Gastroesophageal sphincter (tissue), 4 donors: ENCODE measurements around the gene B4GALNT2. TPM values are rescaled to one million over a fixed set of nuclear protein-coding genes. Genes with fewer than 3 reads are reported as not detected.

ENCODE experiments used
- ATAC-seq: fragments of 150-250 bp; one replicate; pipeline ENCODE4 v1.9.1; 2016; ENCODE audit warnings: mild to moderate bottlenecking, moderate library complexity
- H3K27ac ChIP-seq, 4 donors: fragments of 200-600 bp; sonication (generic) in 3 of 4; 1 replicate in 3 of 4; 2 replicates in 1 of 4; pipeline ENCODE4 v1.5.1; 2016 to 2019
- H3K27me3 ChIP-seq: fragments of 200-600 bp; sonication (generic); one replicate; pipeline ENCODE4 v1.5.1; 2019
- H3K36me3 ChIP-seq, 2 donors: fragments of 200-600 bp; sonication (generic); one replicate each; pipeline ENCODE4 v1.5.1; 2019; ENCODE audit warnings: control low read depth in 1 of 2
- H3K4me1 ChIP-seq, 3 donors: fragments of 200-600 bp; sonication (generic); 1 replicate in 2 of 3; 2 replicates in 1 of 3; pipeline ENCODE4 v1.5.1; 2016 to 2019; ENCODE audit warnings: control low read depth in 2 of 3
- H3K4me3 ChIP-seq, 2 donors: fragments of 200-600 bp; sonication (generic); one replicate each; pipeline ENCODE4 v1.5.1; 2019; ENCODE audit warnings: mild to moderate bottlenecking in 1 of 2, moderate library complexity in 1 of 2
- H3K9me3 ChIP-seq, 3 donors: fragments of 200-600 bp; sonication (generic); one replicate each; pipeline ENCODE4 v1.5.1; 2017 to 2019; ENCODE audit warnings: control low read depth in 2 of 3
- EP300 ChIP-seq: sonication (generic); formaldehyde crosslinking; IDR thresholded peaks from one replicate; pipeline ENCODE4 v1.6.1; 2017; ENCODE audit warnings: antibody characterized with exemption, mild to moderate bottlenecking
- POLR2A ChIP-seq, 2 donors: fragments of 450-650 bp; IDR thresholded peaks; one replicate each; pipeline ENCODE4 v1.6.1; 2017; ENCODE audit warnings: antibody characterized with exemption in 2 of 2, mild to moderate bottlenecking in 2 of 2, moderate library complexity in 1 of 2
- POLR2AphosphoS5 ChIP-seq: sonication (generic); formaldehyde crosslinking; IDR thresholded peaks from one replicate; pipeline ENCODE4 v1.6.1; 2017; ENCODE audit warnings: antibody characterized with exemption
- WGBS, 2 donors: methylation state at CpG; one replicate each; pipeline ENCODE4 v1.1.5; 2018; ENCODE audit warnings: low coverage in 1 of 2; 5-methylcytosine and 5-hydroxymethylcytosine counted together
- total RNA-seq, 4 donors: library from RNA; depleted of rRNA; stranded (reverse); fragments of >200 nt; gene quantifications; one replicate each; pipeline ENCODE4 v1.1.0, GENCODE V29; 2016
- TF ChIP-seq, protein P1 (sequence below), 4 experiments: fragments of 200-600 bp in 2 of 4; fragments of 450-650 bp in 2 of 4; sonication (generic) in 1 of 4; IDR thresholded peaks; one replicate each; pipeline ENCODE4 v1.5.1; 2017 to 2019; ENCODE audit warnings: antibody characterized with exemption in 4 of 4, mild to moderate bottlenecking in 2 of 4, moderate library complexity in 2 of 4

Gene B4GALNT2
- total RNA-seq, 4 donors from 2014 or later = not detected

DNA sequence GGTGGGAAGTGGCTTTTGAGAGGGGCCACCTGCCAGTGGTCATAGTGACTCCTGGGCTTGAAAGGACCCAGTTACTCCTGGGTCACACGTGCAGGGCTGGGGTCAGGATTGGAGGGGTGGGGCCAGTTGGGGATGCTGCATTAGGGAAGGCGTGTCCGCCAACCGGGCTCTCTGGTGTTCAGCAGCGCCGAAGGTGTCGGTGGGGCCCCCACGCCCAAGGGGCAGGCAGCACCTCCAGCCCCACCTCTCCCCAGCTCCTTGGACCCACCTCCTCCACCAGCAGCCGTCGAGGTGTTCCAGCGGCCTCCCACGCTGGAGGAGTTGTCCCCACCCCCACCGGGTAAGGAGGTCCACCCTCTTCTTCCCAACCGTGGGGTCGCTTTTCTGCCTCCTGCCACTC, 87.4 kb downstream of the B4GALNT2 start:
- Histone ChIP-seq H3K27me3 (peaks cover 79% of the 10 kb centered on the region), H3K9me3 (no peaks in the 10 kb centered on the region), H3K36me3 (no peaks in the 10 kb centered on the region), H3K4me1 (peaks cover 0 to 46% (median 21%) of the 10 kb centered on the region in 3 donors), H3K27ac (peak overlapping the region in 1 of 4 donors; percentile 5), H3K4me3 (no peak overlapping the region)
- ATAC-seq = no peak
- 49 to 100% methylated on average over 2 to 3 of the region's 15 CpGs for WGBS, 2 donors
- TF ChIP-seq EP300 (no peak), POLR2AphosphoS5 (no peak), POLR2A (IDR thresholded peaks at IDR 0.05) (no peak)
- TF ChIP-seq, protein P1, sequence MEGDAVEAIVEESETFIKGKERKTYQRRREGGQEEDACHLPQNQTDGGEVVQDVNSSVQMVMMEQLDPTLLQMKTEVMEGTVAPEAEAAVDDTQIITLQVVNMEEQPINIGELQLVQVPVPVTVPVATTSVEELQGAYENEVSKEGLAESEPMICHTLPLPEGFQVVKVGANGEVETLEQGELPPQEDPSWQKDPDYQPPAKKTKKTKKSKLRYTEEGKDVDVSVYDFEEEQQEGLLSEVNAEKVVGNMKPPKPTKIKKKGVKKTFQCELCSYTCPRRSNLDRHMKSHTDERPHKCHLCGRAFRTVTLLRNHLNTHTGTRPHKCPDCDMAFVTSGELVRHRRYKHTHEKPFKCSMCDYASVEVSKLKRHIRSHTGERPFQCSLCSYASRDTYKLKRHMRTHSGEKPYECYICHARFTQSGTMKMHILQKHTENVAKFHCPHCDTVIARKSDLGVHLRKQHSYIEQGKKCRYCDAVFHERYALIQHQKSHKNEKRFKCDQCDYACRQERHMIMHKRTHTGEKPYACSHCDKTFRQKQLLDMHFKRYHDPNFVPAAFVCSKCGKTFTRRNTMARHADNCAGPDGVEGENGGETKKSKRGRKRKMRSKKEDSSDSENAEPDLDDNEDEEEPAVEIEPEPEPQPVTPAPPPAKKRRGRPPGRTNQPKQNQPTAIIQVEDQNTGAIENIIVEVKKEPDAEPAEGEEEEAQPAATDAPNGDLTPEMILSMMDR (IDR thresholded peaks at IDR 0.05) = no peak

DNA sequence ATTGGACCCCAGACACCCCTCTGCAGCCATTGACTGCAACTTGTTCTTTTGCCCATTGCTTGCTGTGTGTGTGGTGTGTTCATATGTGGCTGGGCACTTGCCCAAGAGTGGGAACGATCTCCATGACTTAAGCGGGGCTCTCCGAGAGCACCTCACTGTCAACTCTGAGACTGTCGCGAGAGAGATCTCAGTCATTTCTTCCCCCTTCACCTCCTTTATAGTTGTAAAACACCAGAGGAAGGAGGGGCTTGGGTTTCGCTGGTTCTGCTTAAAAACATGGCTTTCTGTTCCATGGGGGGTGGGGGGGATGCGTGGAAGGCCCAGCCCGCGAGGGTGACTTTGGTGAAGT, 90.6 kb downstream of the B4GALNT2 start:
- no peaks in the 10 kb centered on the region for H3K36me3 ChIP-seq
- no peak for ATAC-seq
- H3K9me3 ChIP-seq = no peaks in the 10 kb centered on the region
- H3K27me3 ChIP-seq = peaks cover 98% of the 10 kb centered on the region
- no peak overlapping the region for H3K4me3 ChIP-seq
- no peak overlapping the region for H3K27ac ChIP-seq
- H3K4me1 ChIP-seq = peaks cover 0 to 22% (median 13%) of the 10 kb centered on the region in 3 donors
- TF ChIP-seq POLR2AphosphoS5 (no peak), POLR2A (IDR thresholded peaks at IDR 0.05) (no peak), EP300 (no peak)
- TF ChIP-seq, protein P1 (IDR thresholded peaks at IDR 0.05) = no peak
- 0 to 20% methylated on average over 1 to 3 of the region's 9 CpGs for WGBS, 2 donors

DNA sequence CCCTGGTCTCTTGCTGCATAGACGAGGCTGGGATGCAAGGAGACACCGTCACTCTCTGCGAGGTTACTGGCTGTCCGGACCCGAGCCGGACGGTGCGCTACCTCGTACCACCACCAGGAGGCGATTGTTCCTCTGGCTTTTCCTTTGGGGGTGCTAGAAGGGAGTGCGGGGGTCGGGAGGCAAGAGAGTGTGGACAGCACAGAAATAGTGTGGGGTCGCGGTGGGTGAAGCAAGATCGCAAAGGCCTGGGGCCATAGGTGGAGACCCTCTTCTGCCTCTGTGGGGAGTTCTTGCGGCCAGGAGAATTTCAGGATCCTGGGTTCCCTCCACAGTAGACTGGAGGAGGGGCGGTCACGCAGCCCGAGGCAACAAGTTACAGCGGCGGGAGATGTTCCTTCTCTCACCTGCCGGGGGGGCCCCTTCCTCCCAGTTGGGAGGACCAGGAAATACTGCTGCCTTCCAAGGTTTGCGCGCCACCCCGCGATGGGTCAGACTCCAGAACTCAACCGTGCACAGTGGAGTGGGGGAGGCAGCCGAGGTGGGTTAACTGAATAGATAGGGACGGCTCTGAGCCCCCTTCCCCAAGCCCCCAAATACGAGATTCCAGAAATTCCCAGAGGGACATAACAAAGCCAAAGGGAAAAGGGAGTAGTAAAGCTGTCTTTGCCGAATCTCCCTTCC, 91.1 kb downstream of the B4GALNT2 start:
- TF ChIP-seq, protein P1 (IDR thresholded peaks at IDR 0.05) = peak in 3 of 4 experiments; percentile 60 to 81 (median 79)
- no peak for TF ChIP-seq POLR2A (IDR thresholded peaks at IDR 0.05)
- 0 to 5% methylated on average over 4 to 15 of the region's 31 CpGs for WGBS, 2 donors
- H3K9me3 ChIP-seq = no peaks in the 10 kb centered on the region
- peak overlapping the region in 1 of 2 donors; percentile 24 for H3K4me3 ChIP-seq
- ATAC-seq = peak; percentile 47
- no peak overlapping the region for H3K27ac ChIP-seq
- H3K27me3 ChIP-seq = peaks cover 99% of the 10 kb centered on the region
- H3K4me1 ChIP-seq = peaks cover 0 to 22% (median 13%) of the 10 kb centered on the region in 3 donors
- no peaks in the 10 kb centered on the region for H3K36me3 ChIP-seq

DNA sequence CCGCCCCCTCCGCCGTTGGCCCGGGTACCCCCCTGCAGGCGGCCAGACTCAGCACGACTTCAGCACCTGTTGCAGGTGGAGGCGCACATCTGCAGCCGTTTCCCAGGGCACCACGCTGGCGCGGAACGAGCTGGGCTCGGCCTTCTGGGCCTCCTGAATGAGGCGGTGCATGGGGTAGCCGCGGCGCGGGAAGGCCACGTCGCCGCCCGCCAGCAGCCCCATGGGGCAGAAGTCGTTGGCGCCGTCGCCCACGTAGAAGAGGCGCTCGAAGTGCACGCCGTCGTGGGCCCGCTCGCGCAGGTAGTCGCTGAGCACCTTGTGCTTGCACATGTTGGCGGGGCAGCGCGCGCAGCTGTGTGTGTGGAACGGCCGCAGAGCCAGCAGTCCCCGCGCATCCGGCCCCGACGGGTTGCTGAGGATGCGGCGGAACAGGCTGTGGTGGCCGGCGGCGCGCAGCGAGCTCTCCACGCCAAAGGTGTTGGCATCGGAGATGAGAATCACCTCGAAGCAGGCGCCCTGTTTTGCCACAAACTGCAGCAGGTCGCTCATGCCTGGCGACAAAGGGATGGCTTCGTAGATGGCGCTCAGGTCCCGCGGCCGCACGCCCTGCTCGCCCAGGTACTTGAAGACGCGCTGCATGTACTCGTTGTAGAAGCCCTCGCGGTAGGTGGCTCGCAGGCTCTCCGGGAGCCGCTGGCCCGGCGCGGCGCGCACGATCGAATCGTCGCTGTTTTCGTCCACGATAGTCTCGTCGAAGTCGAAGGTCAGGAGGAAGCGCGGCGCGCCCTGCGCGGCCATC, 91.8 kb downstream of the B4GALNT2 start:
- no peak for ATAC-seq
- peaks cover 97% of the 10 kb centered on the region for H3K27me3 ChIP-seq
- H3K27ac ChIP-seq = no peak overlapping the region
- peaks cover 0 to 22% (median 13%) of the 10 kb centered on the region in 3 donors for H3K4me1 ChIP-seq
- H3K4me3 ChIP-seq = peak overlapping the region in 1 of 2 donors; percentile 24
- H3K9me3 ChIP-seq = no peaks in the 10 kb centered on the region
- H3K36me3 ChIP-seq = no peaks in the 10 kb centered on the region
- TF ChIP-seq EP300 = no peak
- TF ChIP-seq POLR2A (IDR thresholded peaks at IDR 0.05) = no peak
- TF ChIP-seq, protein P1 (IDR thresholded peaks at IDR 0.05) = no peak
- TF ChIP-seq POLR2AphosphoS5 = no peak
- 0 to 6% methylated on average over 1 to 6 of the region's 95 CpGs for WGBS, 2 donors
